SK-N-SH treated with all-trans-retinoic acid at 6 μM for 48 hours (cell line): ENCODE measurements around the gene IQSEC1.

Source experiments
- ATAC-seq: fragments of 200-7000 bp; cut with Tn5 transposase; 3 replicates; pipeline ENCODE4 v1.9.1; 2020; ENCODE audit warnings: mild to moderate bottlenecking, moderate library complexity
- ARNTL ChIP-seq: fragments of 450-650 bp; formaldehyde crosslinking; IDR thresholded peaks from 2 replicates; pipeline ENCODE4 v1.5.0; 2020; ENCODE audit warnings: low read depth, mild to moderate bottlenecking, moderate library complexity, borderline replicate concordance
- BACH2 ChIP-seq: fragments of 250-450 bp; sonication (Bioruptor Pico); IDR thresholded peaks from 2 replicates; pipeline ENCODE4 v1.9.0; 2021; ENCODE audit warnings: mild to moderate bottlenecking, borderline replicate concordance
- CREB5 ChIP-seq: fragments of 250-450 bp; sonication (Bioruptor Pico); IDR thresholded peaks from 2 replicates; pipeline ENCODE4 v1.5.1; 2020; ENCODE audit warnings: low read depth, mild to moderate bottlenecking, moderate library complexity
- CSDC2 ChIP-seq: fragments of 250-450 bp; sonication (Bioruptor Pico); IDR thresholded peaks from 2 replicates; pipeline ENCODE4 v1.5.0; 2020; ENCODE audit warnings: mild to moderate bottlenecking, moderate library complexity
- CSRNP3 ChIP-seq: fragments of 250-450 bp; sonication (Bioruptor Pico); IDR thresholded peaks from 2 replicates; pipeline ENCODE4 v1.5.1; 2021; ENCODE audit warnings: mild to moderate bottlenecking, moderate library complexity
- ESRRG ChIP-seq: fragments of 250-450 bp; sonication (Bioruptor Pico); IDR thresholded peaks from 2 replicates; pipeline ENCODE4 v1.6.1; 2021; ENCODE audit warnings: mild to moderate bottlenecking
- GLIS3 ChIP-seq: fragments of 250-450 bp; sonication (Bioruptor Pico); IDR thresholded peaks from 2 replicates; pipeline ENCODE4 v1.5.0; 2020; ENCODE audit warnings: mild to moderate bottlenecking, moderate library complexity
- ISL1 ChIP-seq: fragments of 250-450 bp; sonication (Bioruptor Pico); IDR thresholded peaks from 2 replicates; pipeline ENCODE4 v2.1.2; 2022; ENCODE audit warnings: mild to moderate bottlenecking, moderate library complexity
- OSR1 ChIP-seq: fragments of 250-450 bp; sonication (Bioruptor Pico); IDR thresholded peaks from 2 replicates; pipeline ENCODE4 v1.8.0; 2022; ENCODE audit warnings: moderate library complexity, mild to moderate bottlenecking, inconsistent platforms
- POU6F1 ChIP-seq: fragments of 250-450 bp; sonication (Bioruptor Pico); IDR thresholded peaks from 2 replicates; pipeline ENCODE4 v1.8.0; 2021; ENCODE audit warnings: low read depth, mild to moderate bottlenecking, moderate library complexity, borderline replicate concordance
- PPARA ChIP-seq: fragments of 250-450 bp; sonication (Bioruptor Pico); IDR thresholded peaks from 2 replicates; pipeline ENCODE4 v1.5.0; 2020; ENCODE audit warnings: mild to moderate bottlenecking, borderline replicate concordance
- RARB ChIP-seq: fragments of 250-450 bp; sonication (Bioruptor Pico); IDR thresholded peaks from 2 replicates; pipeline ENCODE4 v1.8.0; 2021; ENCODE audit warnings: mild to moderate bottlenecking, moderate library complexity
- TCF4 ChIP-seq: fragments of 250-450 bp; sonication (Bioruptor Pico); IDR thresholded peaks from 2 replicates; pipeline ENCODE4 v1.8.0; 2021; ENCODE audit warnings: mild to moderate bottlenecking, moderate library complexity, borderline replicate concordance
- ZC3H10 ChIP-seq: fragments of 250-450 bp; sonication (Bioruptor Pico); IDR thresholded peaks from 2 replicates; pipeline ENCODE4 v1.5.1; 2021; ENCODE audit warnings: mild to moderate bottlenecking, moderate library complexity
- ZFP3 ChIP-seq: fragments of 250-450 bp; sonication (Bioruptor Pico); IDR thresholded peaks from 2 replicates; pipeline ENCODE4 v1.5.0; 2020; ENCODE audit warnings: mild to moderate bottlenecking, moderate library complexity
- ZFP30 ChIP-seq: fragments of 450-650 bp; formaldehyde crosslinking; IDR thresholded peaks from 2 replicates; pipeline ENCODE4 v1.5.0; 2022; ENCODE audit warnings: mild to moderate bottlenecking, moderate library complexity
- ZNF565 ChIP-seq: fragments of 450-650 bp; formaldehyde crosslinking; conservative IDR thresholded peaks from 2 replicates; pipeline ENCODE4 v1.5.0; 2020; ENCODE audit warnings: low read depth, mild to moderate bottlenecking, moderate library complexity
- ZNF70 ChIP-seq: fragments of 450-650 bp; formaldehyde crosslinking; IDR thresholded peaks from 2 replicates; pipeline ENCODE4 v1.5.0; 2020; ENCODE audit warnings: mild to moderate bottlenecking, moderate library complexity

IQSEC1 gene

GRCh38 chr3:12911881-12912415 is 161.3 kb downstream of the IQSEC1 start:
- TF ChIP-seq ZFP3 (CRISPR knock-in tag) (no peak), CSRNP3 (no peak), BACH2 (CRISPR knock-in tag) (no peak), PPARA (CRISPR knock-in tag) (no peak)
- ATAC-seq, result no peak

GRCh38 chr3:12910356-12911099 is 162.7 kb downstream of the IQSEC1 start:
- no peak for TF ChIP-seq ZFP3 (CRISPR knock-in tag)
- TF ChIP-seq RARB, result no peak
- no peak for TF ChIP-seq ARNTL (CRISPR knock-in tag)
- no peak for TF ChIP-seq PPARA (CRISPR knock-in tag)
- no peak for TF ChIP-seq ZC3H10 (CRISPR knock-in tag)
- TF ChIP-seq CSDC2, result no peak
- TF ChIP-seq GLIS3 (CRISPR knock-in tag), result no peak
- TF ChIP-seq ZNF565 (CRISPR knock-in tag), result no peak
- TF ChIP-seq ZNF70 (CRISPR knock-in tag), result no peak
- TF ChIP-seq ISL1 (CRISPR knock-in tag), result no peak
- TF ChIP-seq CREB5, result no peak
- TF ChIP-seq BACH2 (CRISPR knock-in tag), result no peak
- no peak for ATAC-seq

GRCh38 chr3:12909710-12910109 is 163.5 kb downstream of the IQSEC1 start:
- TF ChIP-seq ZFP3 (CRISPR knock-in tag), result no peak
- no peak for TF ChIP-seq ZNF70 (CRISPR knock-in tag)
- no peak for TF ChIP-seq ISL1 (CRISPR knock-in tag)
- no peak for TF ChIP-seq BACH2 (CRISPR knock-in tag)
- no peak for TF ChIP-seq OSR1 (CRISPR knock-in tag)
- no peak for TF ChIP-seq RARB
- no peak for TF ChIP-seq TCF4 (CRISPR knock-in tag)
- no peak for TF ChIP-seq ZFP30 (CRISPR knock-in tag)
- no peak for TF ChIP-seq ESRRG (CRISPR knock-in tag)
- TF ChIP-seq CSRNP3, result no peak
- TF ChIP-seq ARNTL (CRISPR knock-in tag), result no peak
- TF ChIP-seq CSDC2, result no peak
- TF ChIP-seq POU6F1, result no peak
- TF ChIP-seq CREB5, result no peak
- no peak for ATAC-seq

GRCh38 chr3:12908859-12909258 is 164.4 kb downstream of the IQSEC1 start:
- TF ChIP-seq POU6F1, result no peak
- TF ChIP-seq OSR1 (CRISPR knock-in tag), result no peak
- TF ChIP-seq, all 23 proteins: peak for 0
- ATAC-seq, result no peak
